Stomach (tissue), 9 donors: ENCODE results near the gene ARHGAP11A. TPM values are rescaled to one million over a fixed set of nuclear protein-coding genes. Genes with fewer than 3 reads are reported as not detected.
A peak's percentile ranks its signal among the peaks of the same experiment; 100 is the strongest.

Experiments
- DNase-seq, 2 donors: peaks; one replicate each; pipeline versions ENCODE4 v3.0.0 to v3.0.0-alpha.2; 2013 to 2019
- H3K27ac ChIP-seq, 5 donors: fragments of 200-600 bp in 4 of 5; sonication (generic) in 4 of 5; one replicate each; pipeline ENCODE4 v1.5.1; 2013 to 2019; ENCODE audit warnings: mild to moderate bottlenecking in 1 of 5, moderate library complexity in 1 of 5
- H3K27me3 ChIP-seq, 3 donors: fragments of 200-600 bp; sonication (generic); one replicate each; pipeline ENCODE4 v1.5.1; 2017 to 2019; ENCODE audit warnings: mixed run types in 1 of 3
- H3K36me3 ChIP-seq, 4 donors: fragments of 200-600 bp; sonication (generic); 1 replicate in 3 of 4; 2 replicates in 1 of 4; pipeline ENCODE4 v1.5.1; 2016 to 2019
- H3K4me1 ChIP-seq, 4 donors: fragments of 200-600 bp; sonication (generic); one replicate each; pipeline ENCODE4 v1.5.1; 2016 to 2019
- H3K4me3 ChIP-seq, 4 donors: fragments of 200-600 bp; sonication (generic) in 3 of 4; one replicate each; pipeline ENCODE4 v1.5.1; 2016 to 2019; ENCODE audit warnings: mild to moderate bottlenecking in 1 of 4
- H3K9me3 ChIP-seq, 4 donors: fragments of 200-600 bp; sonication (generic); one replicate each; pipeline ENCODE4 v1.5.1; 2016 to 2019
- CTCF ChIP-seq, 7 experiments: fragments of 450-650 bp in 4 of 7; fragments of 200-600 bp in 3 of 7; sonication (generic) in 3 of 7; IDR thresholded peaks; one replicate each; pipeline ENCODE4 v1.5.1; 2016 to 2019; ENCODE audit warnings: antibody characterized with exemption in 7 of 7, control low read depth in 2 of 7, mild to moderate bottlenecking in 1 of 7
- EP300 ChIP-seq: sonication (generic); formaldehyde crosslinking; IDR thresholded peaks from one replicate; pipeline ENCODE4 v1.6.1; 2017; ENCODE audit warnings: antibody characterized with exemption
- POLR2A ChIP-seq, 4 donors: fragments of 450-650 bp; IDR thresholded peaks; one replicate each; pipeline ENCODE4 v1.6.1; 2016; ENCODE audit warnings: antibody characterized with exemption in 4 of 4, control low read depth in 2 of 4, mild to moderate bottlenecking in 1 of 4, moderate library complexity in 1 of 4
- POLR2AphosphoS5 ChIP-seq, 3 donors: sonication (generic); formaldehyde crosslinking; IDR thresholded peaks; one replicate each; pipeline ENCODE4 v1.6.1; 2016; ENCODE audit warnings: antibody characterized with exemption in 3 of 3
- WGBS, 5 donors: extraction: QIAGEN DNeasy Blood & Tissue Kit in 3 of 5; methylation state at CpG; one replicate each; pipeline versions ENCODE4 v1.1.5 to v1.1.7; 2013 to 2018; 5-methylcytosine and 5-hydroxymethylcytosine counted together
- intact Hi-C: fragments of 100-400 bp; cut with DNase I; formaldehyde crosslinking; loops from one replicate; pipeline ENCODE4 v1.15.1; 2023; ENCODE audit warnings: low total_unique reads
- polyA plus RNA-seq, 3 donors: library from polyadenylated mRNA; stranded (reverse); fragments of 200-250 nt; gene quantifications; one replicate each; pipeline ENCODE4 v1.2.3, GENCODE V29; 2013
- total RNA-seq, 5 donors: library from RNA; depleted of rRNA; stranded (reverse); fragments of >200 nt; gene quantifications; one replicate each; pipeline versions ENCODE4 v1.1.0 to v1.2.3, GENCODE V29; 2014 to 2016
- donor health status: healthy with polysubstance abuse.
- donor health status: Bipolar disorder and iron deficiency.
- donor health status: healthy.

Gene ARHGAP11A
- total and polyA plus RNA-seq, 8 donors: 2.2 to 13.9 (median 6.2) TPM

GRCh38 chr15:32657941-32658340 is 42.6 kb downstream of the ARHGAP11A start:
- WGBS, 5 donors: 55 to 80% (median 72%) methylated on average over 2 of the region's 2 CpGs
- Histone ChIP-seq H3K4me1 (peaks cover 0 to 25% (median 6%) of the 10 kb centered on the region in 4 donors), H3K27me3 (no peaks in the 10 kb centered on the region), H3K9me3 (no peaks in the 10 kb centered on the region), H3K4me3 (no peak overlapping the region), H3K36me3 (no peaks in the 10 kb centered on the region), H3K27ac (peak overlapping the region in 4 of 5 donors; percentile 6 to 70 (median 60))
- TF ChIP-seq POLR2A (IDR thresholded peaks at IDR 0.05) (no peak), CTCF (IDR thresholded peaks at IDR 0.05) (no peak), POLR2AphosphoS5 (IDR thresholded peaks at IDR 0.05) (no peak), EP300 (no peak)
- no peak for DNase-seq
- intact Hi-C loops: no loop called here

DNA sequence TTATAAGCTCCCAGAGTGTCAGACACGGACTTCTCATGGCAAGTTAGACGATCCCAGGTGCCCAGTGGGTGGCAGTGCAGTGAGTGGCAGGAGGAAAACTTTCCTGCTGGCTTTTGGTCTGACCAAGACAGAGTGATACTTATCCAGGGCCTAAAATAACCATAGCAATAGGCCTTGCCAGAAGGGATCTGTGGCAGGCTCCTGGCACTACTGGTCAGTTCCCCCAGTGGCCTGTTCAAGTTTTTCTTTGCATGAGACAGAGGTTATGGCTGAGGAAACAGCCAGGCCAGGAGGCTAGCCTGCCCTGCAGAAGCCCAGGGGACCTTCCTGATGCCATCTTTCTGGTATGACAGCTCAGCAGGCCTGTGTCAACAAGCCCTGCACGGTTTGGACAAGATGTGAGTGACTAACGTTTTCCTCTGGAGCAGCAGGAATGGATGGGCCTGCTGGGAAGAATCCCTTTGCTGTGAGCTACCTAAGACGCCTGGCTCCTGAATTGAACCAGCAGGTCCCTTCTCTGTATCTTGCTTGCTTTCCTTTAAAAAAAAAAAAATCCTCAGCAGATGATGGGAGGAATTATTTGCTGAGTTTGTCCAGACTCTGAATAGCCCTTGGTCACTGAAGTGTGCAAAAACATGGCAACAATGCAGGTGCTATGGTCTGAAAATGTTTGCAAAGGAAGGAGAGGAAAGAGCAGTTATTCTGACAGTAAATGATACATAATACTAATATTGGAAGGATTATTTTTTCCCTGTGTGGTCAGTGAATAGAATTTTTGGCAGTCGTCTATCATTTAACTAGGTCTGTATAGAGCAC is 44.2 kb downstream of the ARHGAP11A start:
- intact Hi-C loops: loop anchor here (10.0 kb wide), 1 partner anchor 335 kb away; no protein-coding TSS in a partner anchor
- no peaks in the 10 kb centered on the region for H3K36me3 ChIP-seq
- no peak for DNase-seq
- peaks cover 0 to 25% (median 6%) of the 10 kb centered on the region in 4 donors for H3K4me1 ChIP-seq
- no peaks in the 10 kb centered on the region for H3K27me3 ChIP-seq
- 50 to 56% (median 53%) methylated on average over 6 of the region's 6 CpGs for WGBS, 5 donors
- H3K4me3 ChIP-seq: no peak overlapping the region
- TF ChIP-seq POLR2AphosphoS5 (IDR thresholded peaks at IDR 0.05) (peak in 1 of 3 donors; percentile 43), CTCF (IDR thresholded peaks at IDR 0.05) (no peak), EP300 (no peak), POLR2A (IDR thresholded peaks at IDR 0.05) (no peak)
- H3K9me3 ChIP-seq: no peaks in the 10 kb centered on the region
- H3K27ac ChIP-seq: peak overlapping the region in 1 of 5 donors; percentile 10

DNA sequence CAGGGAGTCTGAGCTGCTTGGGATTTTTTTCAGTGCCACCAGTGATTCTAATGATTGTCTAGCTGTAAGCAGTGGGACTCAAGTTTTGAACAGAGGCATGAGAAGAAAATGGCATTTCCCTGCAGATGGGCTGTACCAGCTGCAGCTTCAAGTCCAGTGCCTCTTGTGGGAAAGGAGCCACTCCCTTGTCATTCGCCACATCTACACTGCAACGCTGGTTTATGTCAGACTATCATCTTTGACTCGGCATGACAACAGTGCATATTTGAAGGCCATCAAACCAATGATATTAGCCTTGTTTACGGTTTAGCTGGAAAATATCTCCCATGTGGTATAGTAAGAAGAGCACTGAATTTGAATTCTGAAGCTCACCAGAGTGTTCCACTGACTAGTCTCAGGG is 48.4 kb downstream of the ARHGAP11A start:
- intact Hi-C loops: loop anchor here (10.0 kb wide), 1 partner anchor 331 kb away; no protein-coding TSS in a partner anchor
- no peak for TF ChIP-seq CTCF (IDR thresholded peaks at IDR 0.05)
- no peak for TF ChIP-seq POLR2AphosphoS5 (IDR thresholded peaks at IDR 0.05)
- TF ChIP-seq POLR2A (IDR thresholded peaks at IDR 0.05): no peak
- no peak for TF ChIP-seq EP300
- WGBS, 5 donors: 80 to 98% (median 97%) methylated on average over 4 of the region's 4 CpGs
- Histone ChIP-seq H3K4me1 (peaks cover 0 to 4% (median 0%) of the 10 kb centered on the region in 4 donors), H3K27me3 (no peaks in the 10 kb centered on the region), H3K9me3 (no peaks in the 10 kb centered on the region), H3K4me3 (no peak overlapping the region), H3K36me3 (no peaks in the 10 kb centered on the region), H3K27ac (no peak overlapping the region)
- no peak for DNase-seq

DNA sequence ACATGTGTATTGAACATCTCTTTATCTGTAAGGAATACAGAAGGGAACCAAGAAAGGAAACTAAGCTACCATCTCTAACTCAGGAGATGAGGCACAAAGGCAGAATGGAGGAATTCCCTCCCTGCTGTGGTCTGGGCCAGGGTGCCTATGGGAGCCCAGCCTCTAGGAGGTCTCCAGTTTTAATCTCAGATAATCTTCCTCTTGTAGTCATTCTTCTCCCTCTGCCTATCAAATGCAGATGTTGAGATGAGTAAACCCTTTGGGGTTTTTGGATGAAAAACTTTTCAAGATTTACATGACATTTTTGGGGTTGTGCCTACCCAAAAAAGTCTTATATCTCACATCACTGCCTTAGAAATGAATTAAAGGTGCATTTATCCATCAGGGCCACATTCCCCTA is 49.5 kb downstream of the ARHGAP11A start:
- DNase-seq: no peak
- Histone ChIP-seq H3K27ac (no peak overlapping the region), H3K4me1 (no peaks in the 10 kb centered on the region), H3K36me3 (no peaks in the 10 kb centered on the region), H3K27me3 (no peaks in the 10 kb centered on the region), H3K4me3 (no peak overlapping the region), H3K9me3 (no peaks in the 10 kb centered on the region)
- intact Hi-C loops: loop anchor here (5.0 to 10.0 kb wide), 2 partner anchors 293 to 330 kb away; no protein-coding TSS in a partner anchor
- TF ChIP-seq EP300 (no peak), CTCF (IDR thresholded peaks at IDR 0.05) (no peak)
